ENCODE measurements around the gene GOLGA6B.
"Not testable (repeated sequence)": the region's sequence is repeated elsewhere in the genome, so short reads cannot be mapped to it uniquely, and the experiment has no call there.

Gene GOLGA6B

DNA sequence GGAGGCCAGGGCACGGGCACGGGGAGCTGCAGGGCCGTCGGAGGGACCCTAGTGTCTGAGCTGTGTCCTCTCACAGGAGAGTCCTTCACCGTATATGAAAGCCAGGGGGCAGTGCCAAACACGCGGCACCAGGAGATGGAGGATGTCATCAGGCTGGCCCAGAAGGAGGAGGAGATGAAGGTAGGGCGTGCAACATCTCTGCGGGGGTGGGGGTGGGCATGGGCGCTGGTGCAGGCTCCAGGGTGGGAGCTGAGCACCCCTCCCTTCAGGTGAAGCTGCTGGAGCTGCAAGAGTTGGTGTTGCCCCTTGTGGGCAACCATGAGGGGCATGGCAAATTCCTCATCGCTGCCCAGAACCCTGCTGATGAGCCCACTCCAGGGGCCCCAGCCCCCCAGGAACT, 11.2 kb downstream of the GOLGA6B start:
- not testable (repeated sequence) for DNase-seq

GRCh38 chr15:72669803-72670202, 15.3 kb downstream of the GOLGA6B start:
- not testable (repeated sequence) for DNase-seq

DNA sequence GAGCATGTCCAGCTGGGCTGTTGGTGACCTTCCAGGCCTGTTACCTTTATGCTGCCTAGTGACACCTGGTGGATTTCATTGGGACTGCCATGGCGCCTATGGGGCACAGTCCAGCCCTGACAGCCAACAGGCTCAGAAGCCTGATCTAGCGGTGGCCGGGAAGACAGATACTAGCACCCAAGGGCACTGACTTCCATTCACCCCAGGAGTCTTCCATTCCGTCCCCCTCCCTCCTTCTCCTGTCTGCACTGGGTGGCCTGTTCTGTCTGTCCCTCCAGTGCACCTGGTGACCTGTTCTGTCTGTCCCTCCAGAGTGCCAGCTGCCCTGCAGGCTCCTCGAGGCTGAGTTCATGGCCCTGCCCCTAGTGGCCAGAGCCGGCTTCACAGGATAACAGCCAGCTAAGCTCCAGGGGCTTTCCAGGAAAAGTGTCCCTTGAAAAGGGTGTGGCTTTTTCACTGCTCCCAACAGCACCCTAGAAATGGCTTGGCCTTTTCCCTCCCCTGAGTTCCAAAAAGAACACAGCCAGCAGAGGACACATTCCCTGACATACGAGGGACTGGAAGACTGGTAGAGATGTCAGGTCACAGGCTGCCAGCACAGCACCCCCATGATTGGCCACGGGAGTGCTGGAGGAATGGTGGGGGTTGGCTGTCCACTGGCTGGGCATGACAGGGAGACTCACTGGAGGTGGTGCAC, 16.3 kb downstream of the GOLGA6B start:
- DNase-seq, result peak; percentile 82

DNA sequence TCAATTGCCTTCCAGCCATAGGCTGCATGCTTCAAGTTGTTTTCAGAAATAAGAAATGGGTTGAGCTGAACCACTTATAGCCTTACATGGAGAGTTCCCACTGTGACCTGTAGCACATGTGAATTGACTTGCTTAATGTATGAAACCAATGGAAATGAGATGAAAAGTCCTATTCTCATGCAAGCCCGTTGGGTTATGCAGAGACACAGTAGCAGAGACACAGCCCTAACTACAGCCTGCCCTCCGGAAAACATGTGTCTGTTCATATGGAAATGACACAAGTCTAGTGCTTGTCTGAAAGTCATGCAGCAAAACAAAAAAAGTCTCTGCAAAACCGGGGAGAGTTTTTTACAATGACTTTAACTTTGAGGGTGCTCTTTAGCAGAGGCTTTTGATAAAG, 17.0 kb downstream of the GOLGA6B start:
- no peak for DNase-seq

DNA sequence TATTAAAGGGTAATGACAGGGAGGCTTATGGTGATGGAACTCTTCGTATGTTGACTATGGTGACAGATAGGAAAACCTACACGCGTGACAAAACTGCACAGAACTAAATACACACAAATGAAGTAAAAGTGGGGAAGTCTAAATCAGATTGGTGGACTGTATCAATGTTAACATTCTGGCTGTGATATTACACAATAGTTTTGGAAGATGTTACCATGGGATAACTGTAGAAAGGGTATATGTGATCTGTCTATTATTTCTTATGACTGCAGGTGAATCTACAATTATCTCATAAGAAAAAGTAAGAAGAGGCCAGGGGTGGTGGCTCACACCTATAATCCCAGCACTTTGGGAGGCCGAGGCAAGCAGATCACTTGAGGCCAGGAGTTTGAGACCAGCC, 22.3 kb downstream of the GOLGA6B start:
- no peak for DNase-seq

- peak; percentile 37 for DNase-seq
Measured at GRCh38 chr15:72680931-72681330, 26.4 kb downstream of the GOLGA6B start.

GRCh38 chr15:72682772-72683171, 28.3 kb downstream of the GOLGA6B start:
- DNase-seq, result no peak

DNA sequence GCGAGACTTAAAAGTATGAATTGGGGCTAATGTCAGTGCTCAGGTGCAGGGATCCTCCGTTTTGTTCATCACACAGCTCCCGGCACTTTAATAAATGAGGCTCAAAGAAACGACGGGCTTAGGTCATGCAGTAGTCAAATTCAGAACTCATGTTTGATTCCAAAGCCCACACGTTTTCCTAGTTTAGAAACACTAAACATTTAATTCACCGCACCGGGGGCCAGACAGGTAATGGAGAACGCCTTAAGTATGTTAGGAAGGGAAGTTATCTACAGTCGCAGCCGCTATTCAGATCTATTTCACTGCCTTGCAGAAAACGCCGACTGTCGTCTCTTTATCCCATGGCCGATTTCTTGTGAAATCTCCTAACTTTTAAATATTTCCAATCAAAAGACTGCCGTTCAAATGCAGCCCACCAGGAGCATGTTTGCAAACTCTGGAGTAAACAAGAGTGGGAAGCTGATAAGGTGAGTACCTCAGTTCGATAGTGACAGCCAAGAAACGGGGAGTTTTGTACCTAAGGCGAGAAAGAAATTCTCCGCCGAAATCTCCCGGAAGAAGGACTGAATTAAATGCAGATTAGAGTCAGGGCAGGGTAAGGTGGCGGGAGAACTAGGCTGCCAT, 30.9 kb downstream of the GOLGA6B start:
- DNase-seq, result no peak

- DNase-seq, result peak; percentile 97
Measured at GRCh38 chr15:72685925-72686794, 31.7 kb downstream of the GOLGA6B start, which contains the start of the genes BBS4 and HIGD2B. BBS4 (plus strand) TSS chr15:72686207; CDS start chr15:72686228, 21 bp downstream. HIGD2B (minus strand) TSS chr15:72686182; CDS start chr15:72676374, 9,808 bp downstream.

GRCh38 chr15:72688697-72689096, 34.2 kb downstream of the GOLGA6B start:
- DNase-seq, result no peak

GRCh38 chr15:72690938-72691337, 36.4 kb downstream of the GOLGA6B start:
- DNase-seq, result no peak

GRCh38 chr15:72698938-72699337, 44.4 kb downstream of the GOLGA6B start:
- no peak for DNase-seq

- DNase-seq, result no peak
Measured at GRCh38 chr15:72700076-72700475, 45.6 kb downstream of the GOLGA6B start.

GRCh38 chr15:72706266-72706665, 51.8 kb downstream of the GOLGA6B start:
- DNase-seq, result no peak

- peak; percentile 22 for DNase-seq
Measured at GRCh38 chr15:72708551-72709303, 54.2 kb downstream of the GOLGA6B start.
